Activated CD4-positive, alpha-beta T cell treated with anti-CD3 and anti-CD28 coated beads, Interleukin-2, amount 10 ng/mL, durations not matched to agents 7 days and 5 days (primary cell): ENCODE measurements around the gene ATXN2. TPM values are rescaled to one million over a fixed set of nuclear protein-coding genes. Genes with fewer than 3 reads are reported as not detected.
"Not testable (repeated sequence)": the region's sequence is repeated elsewhere in the genome, so short reads cannot be mapped to it uniquely, and the experiment has no call there.

Experiments
- CTCF ChIA-PET: fragments of 350-600 bp; sonication (Branson Sonifier 250); formaldehyde crosslinking; loops from one replicate; lab custom pipeline; 2021; ENCODE audit warnings: antibody characterized with exemption; lab: Charles Lee
- POLR2A ChIA-PET: fragments of 350-600 bp; sonication (Branson Sonifier 250); formaldehyde crosslinking; loops from one replicate; lab custom pipeline; 2021; ENCODE audit warnings: antibody characterized with exemption; lab: Charles Lee
- DNase-seq: peaks from one replicate; pipeline ENCODE4 v3.0.0-alpha.2; 2020
- H3K27ac Mint-ChIP-seq: one replicate; pipeline ENCODE4 v1.8.0; 2021; ENCODE audit warnings: mild to moderate bottlenecking, moderate library complexity, mixed read lengths
- H3K27me3 Mint-ChIP-seq: one replicate; pipeline ENCODE4 v1.8.0; 2021; ENCODE audit warnings: mixed read lengths
- H3K36me3 Mint-ChIP-seq: one replicate; pipeline ENCODE4 v1.8.0; 2021; ENCODE audit warnings: low read depth, mixed read lengths
- H3K4me1 Mint-ChIP-seq: one replicate; pipeline ENCODE4 v1.8.0; 2021; ENCODE audit warnings: mixed read lengths
- H3K4me3 Mint-ChIP-seq: one replicate; pipeline ENCODE4 v1.8.0; 2021; ENCODE audit warnings: mild to moderate bottlenecking, moderate library complexity, mixed read lengths
- H3K9me3 Mint-ChIP-seq: one replicate; pipeline ENCODE4 v1.8.0; 2021; ENCODE audit warnings: mixed read lengths
- total RNA-seq, 2 experiments: library from RNA; stranded (reverse); gene quantifications; one replicate each; pipeline ENCODE4 v1.2.3, GENCODE V29; 2021

Gene ATXN2
- total RNA-seq, 2 experiments from 2014 or later: 42.0 to 46.8 TPM

- DNase-seq, POLR2A ChIA-PET, H3K36me3 Mint-ChIP-seq: not testable (repeated sequence)
Observed at GRCh38 chr12:111595341-111595835, 3.7 kb downstream of the ATXN2 start.

GRCh38 chr12:111591399-111592010, 7.6 kb downstream of the ATXN2 start:
- H3K9me3 Mint-ChIP-seq, H3K36me3 Mint-ChIP-seq, POLR2A ChIA-PET, H3K27me3 Mint-ChIP-seq, H3K27ac Mint-ChIP-seq, DNase-seq, H3K4me3 Mint-ChIP-seq: not testable (repeated sequence)
- H3K4me1 Mint-ChIP-seq: peaks cover 17% of the 10 kb centered on the region
- CTCF ChIA-PET: interaction anchor here (0.7 to 1.1 kb wide), 2 partner anchors 10 to 20 kb away, joined by 3 to 5 read pairs; no protein-coding TSS in a partner anchor

More at GRCh38 chr12:111595341-111595835, 3.7 kb downstream of the ATXN2 start:
- H3K27ac Mint-ChIP-seq, H3K9me3 Mint-ChIP-seq, H3K4me3 Mint-ChIP-seq, H3K27me3 Mint-ChIP-seq: not testable (repeated sequence)
- H3K4me1 Mint-ChIP-seq: peaks cover 33% of the 10 kb centered on the region
- CTCF ChIA-PET: interaction anchor here (1.8 kb wide), 1 partner anchor 11 kb away, joined by 7 read pairs; no protein-coding TSS in a partner anchor

GRCh38 chr12:111590552-111590951, 8.6 kb downstream of the ATXN2 start:
- Mint-ChIP-seq H3K27me3 (no peaks in the 10 kb centered on the region), H3K36me3 (peaks cover 2% of the 10 kb centered on the region), H3K4me3 (no peak overlapping the region), H3K4me1 (peaks cover 12% of the 10 kb centered on the region), H3K9me3 (no peaks in the 10 kb centered on the region), H3K27ac (no peak overlapping the region)
- ChIA-PET CTCF (no interaction called here), POLR2A (no interaction called here)
- DNase-seq: no peak

GRCh38 chr12:111589601-111590000, 9.5 kb downstream of the ATXN2 start:
- H3K36me3 Mint-ChIP-seq: no peaks in the 10 kb centered on the region

GRCh38 chr12:111588010-111588409, 11.1 kb downstream of the ATXN2 start:
- Mint-ChIP-seq H3K4me3 (no peak overlapping the region), H3K36me3 (no peaks in the 10 kb centered on the region), H3K4me1 (no peaks in the 10 kb centered on the region), H3K27me3 (no peaks in the 10 kb centered on the region), H3K9me3 (no peaks in the 10 kb centered on the region), H3K27ac (no peak overlapping the region)
- DNase-seq: no peak
- ChIA-PET CTCF (interaction anchor here (1.0 to 1.6 kb wide), 2 partner anchors 15 to 203 kb away, joined by 3 to 5 read pairs; no protein-coding TSS in a partner anchor), POLR2A (no interaction called here)

More at GRCh38 chr12:111589601-111590000, 9.5 kb downstream of the ATXN2 start:
- ChIA-PET CTCF (no interaction called here), POLR2A (no interaction called here)
- Mint-ChIP-seq H3K9me3 (no peaks in the 10 kb centered on the region), H3K4me1 (peaks cover 4% of the 10 kb centered on the region), H3K4me3 (no peak overlapping the region), H3K27me3 (no peaks in the 10 kb centered on the region), H3K27ac (no peak overlapping the region)
- no peak for DNase-seq

- no peak overlapping the region for H3K4me3 Mint-ChIP-seq
- H3K27me3 Mint-ChIP-seq: no peaks in the 10 kb centered on the region
- no peaks in the 10 kb centered on the region for H3K4me1 Mint-ChIP-seq
- POLR2A ChIA-PET: no interaction called here
- no peak for DNase-seq
- no peak overlapping the region for H3K27ac Mint-ChIP-seq
- no peaks in the 10 kb centered on the region for H3K9me3 Mint-ChIP-seq
- CTCF ChIA-PET: interaction anchor here (1.0 to 1.6 kb wide), 2 partner anchors 14 to 204 kb away, joined by 3 to 5 read pairs; no protein-coding TSS in a partner anchor
- no peaks in the 10 kb centered on the region for H3K36me3 Mint-ChIP-seq
Observed at GRCh38 chr12:111586986-111587385, 12.1 kb downstream of the ATXN2 start.

- no peaks in the 10 kb centered on the region for H3K9me3 Mint-ChIP-seq
- POLR2A ChIA-PET: no interaction called here
Observed at GRCh38 chr12:111585690-111586089, 13.4 kb downstream of the ATXN2 start.

GRCh38 chr12:111584959-111585358, 14.2 kb downstream of the ATXN2 start:
- peaks cover 4% of the 10 kb centered on the region for H3K36me3 Mint-ChIP-seq
- H3K9me3 Mint-ChIP-seq: no peaks in the 10 kb centered on the region
- no peak overlapping the region for H3K4me3 Mint-ChIP-seq
- ChIA-PET POLR2A (no interaction called here), CTCF (interaction anchor here (1.7 kb wide), 1 partner anchor 10 kb away, joined by 7 read pairs; no protein-coding TSS in a partner anchor)
- peaks cover 3% of the 10 kb centered on the region for H3K4me1 Mint-ChIP-seq
- no peak for DNase-seq
- H3K27me3 Mint-ChIP-seq: no peaks in the 10 kb centered on the region
- H3K27ac Mint-ChIP-seq: no peak overlapping the region

More at GRCh38 chr12:111585690-111586089, 13.4 kb downstream of the ATXN2 start:
- Mint-ChIP-seq H3K36me3 (peaks cover 4% of the 10 kb centered on the region), H3K27ac (no peak overlapping the region), H3K27me3 (no peaks in the 10 kb centered on the region), H3K4me3 (no peak overlapping the region), H3K4me1 (peaks cover 3% of the 10 kb centered on the region)
- CTCF ChIA-PET: interaction anchor here (0.6 kb wide), 2 partner anchors 132 to 171 kb away, joined by 3 to 5 read pairs; no protein-coding TSS in a partner anchor
- DNase-seq: no peak

- not testable (repeated sequence) for H3K4me3 Mint-ChIP-seq, H3K4me1 Mint-ChIP-seq, H3K36me3 Mint-ChIP-seq, H3K27ac Mint-ChIP-seq, DNase-seq, H3K27me3 Mint-ChIP-seq, H3K9me3 Mint-ChIP-seq
- POLR2A ChIA-PET: interaction anchor here (0.6 kb wide), 1 partner anchor 132 kb away, joined by 4 read pairs; no protein-coding TSS in a partner anchor
- CTCF ChIA-PET: interaction anchor here (1.0 to 1.7 kb wide), 2 partner anchors 11 to 54 kb away, joined by 4 to 7 read pairs; no protein-coding TSS in a partner anchor
Observed at GRCh38 chr12:111583506-111583905, 15.6 kb downstream of the ATXN2 start.

GRCh38 chr12:111582133-111582747, 16.9 kb downstream of the ATXN2 start:
- Mint-ChIP-seq H3K4me1 (peaks cover 9% of the 10 kb centered on the region), H3K27ac (no peak overlapping the region), H3K9me3 (no peaks in the 10 kb centered on the region), H3K27me3 (no peaks in the 10 kb centered on the region), H3K4me3 (no peak overlapping the region), H3K36me3 (peaks cover 4% of the 10 kb centered on the region)
- CTCF ChIA-PET: interaction anchor here (0.6 kb wide), 1 partner anchor 134 kb away, joined by 4 read pairs; no protein-coding TSS in a partner anchor
- no peak for DNase-seq
- POLR2A ChIA-PET: no interaction called here

- ChIA-PET POLR2A (no interaction called here), CTCF (interaction anchor here (0.6 kb wide), 1 partner anchor 17 kb away, joined by 3 read pairs; no protein-coding TSS in a partner anchor)
- no peak for DNase-seq
- no peak overlapping the region for H3K27ac Mint-ChIP-seq
- H3K36me3 Mint-ChIP-seq: peaks cover 4% of the 10 kb centered on the region
- no peak overlapping the region for H3K4me3 Mint-ChIP-seq
- H3K27me3 Mint-ChIP-seq: no peaks in the 10 kb centered on the region
- peaks cover 9% of the 10 kb centered on the region for H3K4me1 Mint-ChIP-seq
- no peaks in the 10 kb centered on the region for H3K9me3 Mint-ChIP-seq
Observed at GRCh38 chr12:111581434-111582132, 17.5 kb downstream of the ATXN2 start.

GRCh38 chr12:111580737-111581136, 18.4 kb downstream of the ATXN2 start:
- Mint-ChIP-seq H3K36me3 (peaks cover 4% of the 10 kb centered on the region), H3K9me3 (no peaks in the 10 kb centered on the region), H3K27me3 (no peaks in the 10 kb centered on the region), H3K27ac (no peak overlapping the region), H3K4me1 (peaks cover 9% of the 10 kb centered on the region), H3K4me3 (no peak overlapping the region)
- POLR2A ChIA-PET: no interaction called here
- CTCF ChIA-PET: interaction anchor here (0.6 kb wide), 1 partner anchor 16 kb away, joined by 3 read pairs; no protein-coding TSS in a partner anchor
- DNase-seq: no peak
